ENCODE results near the gene BRSK2.
A peak's percentile ranks its signal among the peaks of the same experiment; 100 is the strongest.

The BRSK2 gene

GRCh38 chr11:1469911-1470680, 80.4 kb downstream of the BRSK2 start:
- no peak for DNase-seq

GRCh38 chr11:1470681-1471611, 81.2 kb downstream of the BRSK2 start:
- DNase-seq, result peak; percentile 15

- peak; percentile 4 for DNase-seq
Observed at GRCh38 chr11:1471736-1472135, 82.0 kb downstream of the BRSK2 start.

- peak; percentile 29 for DNase-seq
Observed at GRCh38 chr11:1472180-1473005, 82.7 kb downstream of the BRSK2 start.

- DNase-seq, result peak; percentile 25
Observed at GRCh38 chr11:1473011-1473628, 83.4 kb downstream of the BRSK2 start.

GRCh38 chr11:1473786-1474185, 84.1 kb downstream of the BRSK2 start:
- peak; percentile 15 for DNase-seq

GRCh38 chr11:1475841-1476240, 86.1 kb downstream of the BRSK2 start:
- peak; percentile 5 for DNase-seq

- DNase-seq, result no peak
Observed at GRCh38 chr11:1476940-1477736, 87.4 kb downstream of the BRSK2 start.

GRCh38 chr11:1478011-1478410, 88.3 kb downstream of the BRSK2 start:
- peak; percentile 14 for DNase-seq

- no peak for DNase-seq
Observed at GRCh38 chr11:1478544-1478943, 88.8 kb downstream of the BRSK2 start.

- peak; percentile 22 for DNase-seq
Observed at GRCh38 chr11:1479006-1479677, 89.4 kb downstream of the BRSK2 start.

- DNase-seq, result no peak
Observed at GRCh38 chr11:1479678-1480118, 90.0 kb downstream of the BRSK2 start.

- peak; percentile 5 for DNase-seq
Observed at GRCh38 chr11:1480191-1480554, 90.4 kb downstream of the BRSK2 start.

- peak; percentile 20 for DNase-seq
Observed at GRCh38 chr11:1480555-1481482, 91.1 kb downstream of the BRSK2 start.

- DNase-seq, result peak; percentile 16
Observed at GRCh38 chr11:1481483-1481825, 91.7 kb downstream of the BRSK2 start.

- peak; percentile 11 for DNase-seq
Observed at GRCh38 chr11:1481861-1482441, 92.2 kb downstream of the BRSK2 start.

- peak; percentile 16 for DNase-seq
Observed at GRCh38 chr11:1482581-1483444, 93.1 kb downstream of the BRSK2 start.

GRCh38 chr11:1483445-1483961, 93.8 kb downstream of the BRSK2 start:
- peak; percentile 24 for DNase-seq
